ENCODE data around the gene CCDC32. TPM values are rescaled to one million over a fixed set of nuclear protein-coding genes. Genes with fewer than 3 reads are reported as not detected.

The CCDC32 gene
- total RNA-seq, 1 experiment from 2014 or later, result 8.9 TPM

DNA sequence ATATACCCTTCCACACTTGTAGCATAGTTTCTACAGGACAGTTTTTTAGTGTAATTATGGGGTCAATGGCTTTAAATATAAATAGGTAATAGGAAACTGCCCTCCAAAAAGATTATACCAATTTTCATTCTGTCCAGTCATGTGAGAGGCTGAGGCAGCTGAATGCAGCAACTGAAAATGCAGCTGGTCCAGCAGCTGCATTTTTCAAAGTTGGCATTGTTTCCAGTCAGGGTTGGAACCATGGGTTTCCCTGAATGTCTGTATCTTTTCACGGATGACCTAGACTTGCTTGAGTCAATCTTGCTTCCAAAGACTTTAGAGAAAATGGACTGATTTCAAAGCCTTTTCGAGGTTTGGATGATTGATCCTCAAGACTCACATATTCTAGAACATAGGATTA lies 19.3 kb upstream of the CCDC32 start:
- Histone ChIP-seq H3K27ac (ENCODE audit: insufficient read length, low read depth, low read length) (no peak overlapping the region), H2BK15ac (ENCODE audit: low read depth, low read length) (no peak overlapping the region), H2AK5ac (ENCODE audit: insufficient read length, low read length) (no peak overlapping the region), H3K4ac (ENCODE audit: low read depth, low read length) (no peak overlapping the region), H3K79me1 (ENCODE audit: insufficient read depth, low read depth, low read length, poor library complexity, severe bottlenecking) (no peaks in the 10 kb centered on the region), H3K9me3 (ENCODE audit: control insufficient read depth, low read depth, low read length) (no peaks in the 10 kb centered on the region), H3K23me2 (ENCODE audit: insufficient read length, low read depth, low read length, poor library complexity, severe bottlenecking) (no peaks in the 10 kb centered on the region), H2BK120ac (ENCODE audit: low read depth, low read length, poor library complexity, severe bottlenecking) (no peak overlapping the region), H3K18ac (ENCODE audit: insufficient read length, low read depth, low read length) (no peak overlapping the region), H2BK20ac (ENCODE audit: low read depth, low read length, poor library complexity, severe bottlenecking) (peak overlapping the region; percentile 64), H3K23ac (ENCODE audit: insufficient read length, low read depth, low read length) (no peak overlapping the region), H3K4me1 (ENCODE audit: insufficient read depth, low read length) (no peaks in the 10 kb centered on the region), H3K79me2 (ENCODE audit: insufficient read depth, low read length) (no peaks in the 10 kb centered on the region), H4K8ac (replicated peaks; ENCODE audit: insufficient read length, low read depth, low read length) (no peak overlapping the region), H2BK12ac (ENCODE audit: insufficient read length, low read depth, low read length) (no peak overlapping the region), H3T11ph (ENCODE audit: low read length) (no peak overlapping the region), H3K27me3 (ENCODE audit: insufficient read depth, low read length) (no peaks in the 10 kb centered on the region), H2BK5ac (ENCODE audit: insufficient read length, low read length) (no peak overlapping the region), H2AFZ (ENCODE audit: low read length) (no peak overlapping the region), H4K5ac (ENCODE audit: insufficient read length, low read depth, low read length) (no peak overlapping the region), H4K20me1 (ENCODE audit: control insufficient read depth, insufficient read depth, insufficient read length) (no peaks in the 10 kb centered on the region), H3K9ac (ENCODE audit: extremely low read depth, insufficient read length, low read length) (no peak overlapping the region), H3K4me2 (ENCODE audit: insufficient read depth, insufficient read length, low read length) (no peak overlapping the region), H4K91ac (ENCODE audit: insufficient read length, low read depth, low read length) (no peak overlapping the region), H3K56ac (ENCODE audit: insufficient read length, low read depth, low read length) (no peak overlapping the region), H3K14ac (ENCODE audit: insufficient read depth, low read length) (no peak overlapping the region)
- Mint-ChIP-seq H3K27ac (no peak overlapping the region), H3K4me1 (peaks cover 2% of the 10 kb centered on the region in 2 experiments; a peak in 2 of 4 replicates), H3K4me3 (no peak overlapping the region), H3K27me3 (ENCODE audit: low read depth) (peaks cover 7% of the 10 kb centered on the region), H3K9me3 (no peaks in the 10 kb centered on the region; a peak in 1 of 5 replicates), H3K36me3 (ENCODE audit: insufficient read depth in 1 of 3, low read depth in 3 of 3) (no peaks in the 10 kb centered on the region)
- TF ChIP-seq, protein P1, sequence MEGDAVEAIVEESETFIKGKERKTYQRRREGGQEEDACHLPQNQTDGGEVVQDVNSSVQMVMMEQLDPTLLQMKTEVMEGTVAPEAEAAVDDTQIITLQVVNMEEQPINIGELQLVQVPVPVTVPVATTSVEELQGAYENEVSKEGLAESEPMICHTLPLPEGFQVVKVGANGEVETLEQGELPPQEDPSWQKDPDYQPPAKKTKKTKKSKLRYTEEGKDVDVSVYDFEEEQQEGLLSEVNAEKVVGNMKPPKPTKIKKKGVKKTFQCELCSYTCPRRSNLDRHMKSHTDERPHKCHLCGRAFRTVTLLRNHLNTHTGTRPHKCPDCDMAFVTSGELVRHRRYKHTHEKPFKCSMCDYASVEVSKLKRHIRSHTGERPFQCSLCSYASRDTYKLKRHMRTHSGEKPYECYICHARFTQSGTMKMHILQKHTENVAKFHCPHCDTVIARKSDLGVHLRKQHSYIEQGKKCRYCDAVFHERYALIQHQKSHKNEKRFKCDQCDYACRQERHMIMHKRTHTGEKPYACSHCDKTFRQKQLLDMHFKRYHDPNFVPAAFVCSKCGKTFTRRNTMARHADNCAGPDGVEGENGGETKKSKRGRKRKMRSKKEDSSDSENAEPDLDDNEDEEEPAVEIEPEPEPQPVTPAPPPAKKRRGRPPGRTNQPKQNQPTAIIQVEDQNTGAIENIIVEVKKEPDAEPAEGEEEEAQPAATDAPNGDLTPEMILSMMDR (conservative IDR thresholded peaks at IDR 0.05), result no peak
- WGBS (ENCODE audit: extremely low coverage, insufficient read length, low lambda C conversion rate), result no CpG with 5 or more reads among the region's 2 CpGs
- no peak for DNase-seq

Data from H9 (cell line).